Caco-2 (cell line): ENCODE measurements around the gene TMEM181. TPM values are rescaled to one million over a fixed set of nuclear protein-coding genes. Genes with fewer than 3 reads are reported as not detected.

Experiments
- BruUV-seq: library from RNA; stranded (reverse); fragments of 400-500 nt; replicated peaks from 2 replicates; lab custom pipeline; 2021; lab: Mats Ljungman, UMichigan
- CTCF ChIA-PET: fragments of 300-600 bp; sonication (Branson Sonifier 250); formaldehyde crosslinking; loops from one replicate; lab custom pipeline; 2022; ENCODE audit warnings: antibody characterized with exemption; lab: Charles Lee
- POLR2A ChIA-PET: fragments of 300-600 bp; sonication (Branson Sonifier 250); formaldehyde crosslinking; loops from one replicate; lab custom pipeline; 2022; ENCODE audit warnings: antibody characterized with exemption; lab: Charles Lee
- DNase-seq, 2 experiments: peaks; one replicate each; pipeline versions ENCODE4 v3.0.0 to v3.0.0-alpha.2; 2020 to 2022
- H3K27me3 ChIP-seq: replicated peaks from 2 replicates; pipeline ENCODE4 v1.6.0; 2011; ENCODE audit warnings: low read length; ENCODE audit not compliant: control insufficient read depth, insufficient read depth
- H3K36me3 ChIP-seq: 2 replicates; pipeline ENCODE4 v1.5.1; 2011; ENCODE audit warnings: low read length; ENCODE audit not compliant: control insufficient read depth, insufficient read depth
- H3K4me1 ChIP-seq: fragments of 250-450 bp; sonication (Bioruptor Pico); 2 replicates; pipeline ENCODE4 v1.5.1; 2020; ENCODE audit warnings: mild to moderate bottlenecking
- H3K4me3 ChIP-seq: 2 replicates; pipeline ENCODE4 v1.5.1; 2011; ENCODE audit warnings: low read depth, mild to moderate bottlenecking, control low read depth, low read length
- H3K9me3 ChIP-seq: fragments of 250-450 bp; sonication (Bioruptor Pico); 2 replicates; pipeline ENCODE4 v1.5.1; 2020; ENCODE audit warnings: mild to moderate bottlenecking, moderate library complexity
- H3K27ac Mint-ChIP-seq: one replicate; pipeline ENCODE4 v1.8.0; 2022; ENCODE audit warnings: mixed read lengths; ENCODE audit not compliant: unreplicated experiment
- H3K27me3 Mint-ChIP-seq: one replicate; pipeline ENCODE4 v1.8.0; 2022; ENCODE audit warnings: mixed read lengths; ENCODE audit not compliant: insufficient read depth, unreplicated experiment
- H3K36me3 Mint-ChIP-seq: one replicate; pipeline ENCODE4 v1.8.0; 2022; ENCODE audit warnings: mild to moderate bottlenecking, mixed read lengths; ENCODE audit not compliant: insufficient read depth, unreplicated experiment
- H3K4me1 Mint-ChIP-seq: one replicate; pipeline ENCODE4 v1.8.0; 2022; ENCODE audit warnings: low read depth, mixed read lengths; ENCODE audit not compliant: unreplicated experiment
- H3K4me3 Mint-ChIP-seq: one replicate; pipeline ENCODE4 v1.8.0; 2022; ENCODE audit warnings: mild to moderate bottlenecking, moderate library complexity, mixed read lengths; ENCODE audit not compliant: unreplicated experiment
- H3K9me3 Mint-ChIP-seq: one replicate; pipeline ENCODE4 v1.8.0; 2022; ENCODE audit warnings: mixed read lengths; ENCODE audit not compliant: unreplicated experiment
- CTCF ChIP-seq, 2 experiments: fragments of 200-600 bp in 1 of 2; IDR thresholded peaks; 1 replicate in 1 of 2; 2 replicates in 1 of 2; pipeline versions ENCODE4 v1.5.1 to v1.8.0; 2011 to 2022; ENCODE audit warnings: antibody characterized with exemption in 1 of 2, control low read depth in 1 of 2, inconsistent platforms in 1 of 2, low read depth in 1 of 2, low read length in 1 of 2, mild to moderate bottlenecking in 1 of 2, moderate library complexity in 1 of 2; ENCODE audit not compliant: insufficient read depth in 1 of 2, severe bottlenecking in 1 of 2, unreplicated experiment in 1 of 2
- intact Hi-C: fragments of 100-400 bp; cut with micrococcal nuclease; formaldehyde crosslinking; loops from one replicate; pipeline ENCODE4 v1.10.0; 2022; ENCODE audit not compliant: unreplicated experiment
- total RNA-seq: library from RNA; stranded (reverse); gene quantifications from 2 replicates; pipeline ENCODE4 v1.2.3, GENCODE V29; 2022

The TMEM181 gene
- total RNA-seq, 1 experiment from 2014 or later, result 26.7 TPM

- intact Hi-C loops, result no loop called here
- BruUV-seq, result no TSS peak
- CTCF ChIA-PET, result no interaction called here
- Histone ChIP-seq H3K4me1 (no peaks in the 10 kb centered on the region), H3K9me3 (no peaks in the 10 kb centered on the region), H3K4me3 (no peak overlapping the region), H3K27me3 (no peaks in the 10 kb centered on the region), H3K36me3 (no peaks in the 10 kb centered on the region)
- Mint-ChIP-seq H3K36me3 (peaks cover 4% of the 10 kb centered on the region), H3K9me3 (no peaks in the 10 kb centered on the region), H3K27ac (no peak overlapping the region), H3K4me1 (no peaks in the 10 kb centered on the region), H3K4me3 (no peak overlapping the region), H3K27me3 (peaks cover under 1% of the 10 kb centered on the region)
- no peak for TF ChIP-seq CTCF (IDR thresholded peaks at IDR 0.05; ENCODE audit: insufficient read depth in 1 of 2, low read depth in 1 of 2, low read length in 1 of 2, severe bottlenecking in 1 of 2, unreplicated experiment in 1 of 2)
- DNase-seq, result peak in 1 of 2 experiments; percentile 5
- POLR2A ChIA-PET, result no interaction called here
Observed at GRCh38 chr6:158543606-158544185, 16.2 kb upstream of the TMEM181 start.

GRCh38 chr6:158544428-158544827 is 15.5 kb upstream of the TMEM181 start:
- Histone ChIP-seq H3K27me3 (no peaks in the 10 kb centered on the region), H3K36me3 (no peaks in the 10 kb centered on the region), H3K4me3 (no peak overlapping the region), H3K9me3 (no peaks in the 10 kb centered on the region), H3K4me1 (no peaks in the 10 kb centered on the region)
- DNase-seq, result no peak
- no peak for TF ChIP-seq CTCF (IDR thresholded peaks at IDR 0.05; ENCODE audit: insufficient read depth in 1 of 2, low read depth in 1 of 2, low read length in 1 of 2, severe bottlenecking in 1 of 2, unreplicated experiment in 1 of 2)
- no TSS peak for BruUV-seq
- H3K9me3 Mint-ChIP-seq, result no peaks in the 10 kb centered on the region
- POLR2A ChIA-PET, result no interaction called here
- peaks cover 5% of the 10 kb centered on the region for H3K36me3 Mint-ChIP-seq
- no peak overlapping the region for H3K4me3 Mint-ChIP-seq
- no peaks in the 10 kb centered on the region for H3K4me1 Mint-ChIP-seq
- no peaks in the 10 kb centered on the region for H3K27me3 Mint-ChIP-seq
- no peak overlapping the region for H3K27ac Mint-ChIP-seq
- CTCF ChIA-PET, result no interaction called here
- intact Hi-C loops, result no loop called here

DNA sequence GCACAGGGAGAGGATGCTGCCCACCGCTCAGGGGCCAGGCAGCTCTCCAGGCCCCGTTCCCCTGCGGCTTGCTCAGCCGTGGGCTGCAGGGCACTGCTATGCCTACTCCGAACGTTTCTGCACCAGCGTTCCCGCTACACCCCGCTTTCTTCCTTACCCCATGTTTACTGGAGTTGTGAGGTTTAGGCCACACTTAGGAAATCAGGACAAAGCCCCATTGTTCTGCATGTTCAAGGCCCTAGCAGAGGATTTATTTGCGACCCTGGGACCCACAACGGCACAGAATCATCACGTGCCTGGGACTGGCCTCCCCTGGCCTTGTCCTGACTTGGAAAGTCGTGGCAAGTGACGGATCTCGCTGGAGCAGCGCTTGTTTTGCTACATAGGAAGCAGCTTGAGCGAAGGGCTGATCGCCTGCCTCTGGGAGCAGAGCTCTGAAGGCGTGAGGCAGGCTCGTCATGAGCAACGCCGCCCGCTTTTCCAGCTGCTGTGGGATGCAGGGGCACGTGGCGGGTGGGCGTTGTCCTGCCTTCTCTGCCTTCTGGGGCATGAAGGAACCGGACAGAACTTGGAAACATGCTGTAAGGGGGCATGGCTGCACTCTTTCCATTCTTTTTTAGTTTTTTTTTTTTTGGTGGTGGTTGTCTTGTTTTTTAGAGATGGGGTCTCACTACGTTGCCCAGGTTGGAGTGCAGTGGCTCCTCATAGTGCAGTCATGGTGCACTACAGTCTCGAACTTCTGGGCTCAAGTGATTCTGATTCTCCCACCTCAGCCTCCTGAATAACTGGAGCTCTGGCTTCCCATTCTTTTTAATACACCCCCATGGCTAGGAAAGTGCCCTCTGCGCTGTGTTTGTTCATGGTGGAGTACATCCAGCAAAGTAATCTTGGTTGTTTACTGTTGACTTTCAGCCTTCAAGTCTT is 14.6 kb upstream of the TMEM181 start:
- no TSS peak for BruUV-seq

More for the DNA sequence above, 14.6 kb upstream of the TMEM181 start:
- H3K27ac Mint-ChIP-seq, result no peak overlapping the region
- intact Hi-C loops, result no loop called here
- POLR2A ChIA-PET, result no interaction called here
- H3K36me3 Mint-ChIP-seq, result peaks cover 5% of the 10 kb centered on the region
- no peaks in the 10 kb centered on the region for H3K9me3 Mint-ChIP-seq
- no peaks in the 10 kb centered on the region for H3K4me1 Mint-ChIP-seq
- no peaks in the 10 kb centered on the region for H3K4me1 ChIP-seq
- no peak overlapping the region for H3K4me3 Mint-ChIP-seq
- no peaks in the 10 kb centered on the region for H3K27me3 ChIP-seq
- H3K9me3 ChIP-seq, result no peaks in the 10 kb centered on the region
- H3K4me3 ChIP-seq, result no peak overlapping the region
- CTCF ChIA-PET, result no interaction called here
- no peak for TF ChIP-seq CTCF (IDR thresholded peaks at IDR 0.05; ENCODE audit: insufficient read depth in 1 of 2, low read depth in 1 of 2, low read length in 1 of 2, severe bottlenecking in 1 of 2, unreplicated experiment in 1 of 2)
- no peak for DNase-seq
- no peaks in the 10 kb centered on the region for H3K27me3 Mint-ChIP-seq
- no peaks in the 10 kb centered on the region for H3K36me3 ChIP-seq
